ENCODE measurements around the gene CCL22.

Gene CCL22

DNA sequence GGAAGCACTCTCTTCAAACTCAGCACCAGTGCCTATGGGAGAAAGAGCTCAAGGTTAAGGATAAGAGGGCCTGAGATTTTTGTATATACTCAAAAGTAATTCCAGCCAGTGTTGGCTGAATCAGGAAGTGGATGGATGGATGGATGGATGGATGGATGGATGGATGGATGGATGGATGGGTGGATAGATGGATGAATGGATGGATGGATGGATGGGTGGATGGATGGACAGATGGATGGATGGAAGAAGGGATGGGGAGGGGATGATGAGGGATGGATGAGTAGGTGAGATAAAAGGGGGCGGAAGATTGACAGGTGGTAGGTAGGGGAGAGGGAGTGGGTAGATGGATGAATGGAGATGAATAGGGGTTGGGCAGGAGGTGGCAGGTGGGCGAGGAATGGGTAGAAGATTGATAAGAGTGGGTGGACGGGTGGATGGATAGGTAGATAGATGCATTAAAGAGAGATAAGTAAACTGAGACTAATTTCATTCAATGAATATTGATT, 17.8 kb downstream of the CCL22 start:
- DNase-seq (ENCODE audit: low read depth in 2 of 2), result no peak

DNA sequence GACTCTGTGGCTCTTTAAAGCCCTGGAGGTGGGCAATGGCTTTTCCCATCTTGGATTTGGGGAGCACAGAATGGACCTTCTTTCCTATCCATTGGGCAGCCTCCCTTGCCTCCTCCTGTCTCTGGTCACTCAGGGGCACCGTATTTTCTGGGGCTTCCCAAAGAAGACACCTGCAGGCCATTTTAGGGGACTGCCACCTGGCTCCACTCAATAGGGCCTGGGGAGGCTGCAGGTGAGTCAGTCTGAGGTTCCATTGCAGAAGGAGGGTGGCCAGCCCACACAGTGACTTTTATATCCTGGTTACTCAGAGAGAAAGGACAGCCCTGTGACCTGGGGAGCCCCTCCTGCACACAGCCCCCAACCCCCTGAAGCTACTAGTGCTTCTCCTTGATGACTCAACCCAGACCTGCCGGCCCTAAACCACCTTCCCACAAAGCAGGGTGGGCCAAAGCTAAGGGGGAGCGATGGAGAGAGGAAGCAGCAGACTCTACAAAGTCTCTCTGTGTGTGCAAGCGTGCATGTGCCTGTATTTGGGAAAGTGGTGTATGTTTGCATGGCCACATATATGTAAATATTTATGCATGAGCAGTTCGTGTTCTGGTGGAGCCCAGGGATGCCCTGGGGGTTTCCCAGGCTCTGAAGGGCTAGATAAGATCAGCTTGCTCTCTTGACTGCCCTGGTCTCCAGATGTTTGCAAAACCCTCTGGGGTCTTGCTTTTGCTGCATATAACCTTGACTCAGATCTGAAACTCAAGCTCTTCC, 18.7 kb downstream of the CCL22 start:
- DNase-seq (ENCODE audit: low read depth in 2 of 2), result peak in 1 of 2 experiments; percentile 11

DNA sequence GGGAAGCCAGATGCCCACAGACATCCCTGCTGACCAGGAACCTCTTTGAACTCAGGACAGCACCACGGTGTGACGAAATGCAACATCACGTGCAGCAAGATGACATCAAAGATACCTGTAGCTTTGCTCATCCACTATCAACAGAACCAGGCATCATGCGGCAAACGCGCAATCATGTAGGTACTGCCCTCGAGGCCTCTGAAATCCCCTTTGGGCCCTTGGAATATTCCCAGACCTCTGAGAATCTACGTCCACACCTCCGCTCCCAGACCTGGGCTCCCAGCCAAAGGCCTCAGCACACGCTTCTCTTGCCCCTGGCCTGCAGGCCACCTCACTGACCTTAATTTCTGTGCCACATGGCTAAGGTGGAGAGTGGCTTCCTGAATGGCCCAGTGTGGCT, 21.0 kb downstream of the CCL22 start:
- DNase-seq (ENCODE audit: low read depth in 2 of 2), result no peak

DNA sequence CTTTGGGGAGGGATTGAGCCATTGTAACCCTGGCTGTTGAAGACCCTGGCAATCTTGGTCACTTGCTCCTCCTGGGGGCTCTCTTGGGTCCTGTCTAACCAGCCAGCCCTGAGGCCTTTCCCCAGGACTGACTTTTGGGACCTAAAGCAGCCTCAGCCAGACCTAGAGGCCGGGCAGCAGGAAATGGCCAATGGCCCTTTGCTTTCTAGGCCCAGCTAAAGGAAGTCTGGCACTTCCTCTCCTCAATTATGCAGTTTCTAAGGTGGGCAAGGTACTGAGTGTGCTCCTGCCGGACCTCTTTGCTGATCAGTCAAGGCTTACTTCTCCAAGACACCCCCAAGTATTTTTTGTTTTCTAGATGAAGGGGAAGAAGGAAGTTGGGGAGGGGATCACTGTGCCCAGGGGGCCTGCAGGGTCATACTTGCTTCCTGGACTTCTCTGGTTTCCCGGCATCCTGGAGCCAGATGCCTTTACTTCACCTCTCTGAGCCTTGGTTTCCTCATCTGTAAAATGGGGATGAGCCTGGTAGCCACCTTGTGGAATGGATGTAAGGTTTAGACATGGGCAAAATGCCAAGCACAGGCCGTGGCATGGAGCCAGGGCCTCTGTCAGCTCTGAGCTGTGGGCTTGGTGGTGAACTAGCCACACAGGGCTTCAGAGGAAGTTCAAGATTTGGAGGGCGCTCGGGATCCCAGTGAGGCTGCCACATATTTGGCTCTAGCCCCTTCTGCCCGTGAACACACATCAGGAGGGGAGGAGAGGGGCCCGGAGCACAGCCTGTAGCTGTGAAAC, 22.3 kb downstream of the CCL22 start:
- DNase-seq (ENCODE audit: low read depth in 2 of 2), result no peak

DNA sequence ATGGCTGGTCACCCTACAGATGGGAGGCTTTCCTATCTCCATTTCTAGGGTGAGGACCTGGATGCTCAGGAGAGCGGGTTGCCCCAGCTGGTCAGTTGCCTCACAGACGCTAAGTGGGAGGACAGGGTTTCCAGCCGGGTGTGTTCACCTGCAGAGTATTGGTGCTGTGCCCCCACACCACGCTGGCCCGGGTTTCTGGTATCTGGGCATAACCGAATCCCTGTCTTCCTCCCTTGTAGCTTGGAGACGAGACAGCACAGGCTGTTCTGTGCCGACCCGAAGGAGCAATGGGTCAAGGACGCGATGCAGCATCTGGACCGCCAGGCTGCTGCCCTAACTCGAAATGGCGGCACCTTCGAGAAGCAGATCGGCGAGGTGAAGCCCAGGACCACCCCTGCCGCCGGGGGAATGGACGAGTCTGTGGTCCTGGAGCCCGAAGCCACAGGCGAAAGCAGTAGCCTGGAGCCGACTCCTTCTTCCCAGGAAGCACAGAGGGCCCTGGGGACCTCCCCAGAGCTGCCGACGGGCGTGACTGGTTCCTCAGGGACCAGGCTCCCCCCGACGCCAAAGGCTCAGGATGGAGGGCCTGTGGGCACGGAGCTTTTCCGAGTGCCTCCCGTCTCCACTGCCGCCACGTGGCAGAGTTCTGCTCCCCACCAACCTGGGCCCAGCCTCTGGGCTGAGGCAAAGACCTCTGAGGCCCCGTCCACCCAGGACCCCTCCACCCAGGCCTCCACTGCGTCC, 23.4 kb downstream of the CCL22 start:
- DNase-seq (ENCODE audit: low read depth in 2 of 2), result no peak

DNA sequence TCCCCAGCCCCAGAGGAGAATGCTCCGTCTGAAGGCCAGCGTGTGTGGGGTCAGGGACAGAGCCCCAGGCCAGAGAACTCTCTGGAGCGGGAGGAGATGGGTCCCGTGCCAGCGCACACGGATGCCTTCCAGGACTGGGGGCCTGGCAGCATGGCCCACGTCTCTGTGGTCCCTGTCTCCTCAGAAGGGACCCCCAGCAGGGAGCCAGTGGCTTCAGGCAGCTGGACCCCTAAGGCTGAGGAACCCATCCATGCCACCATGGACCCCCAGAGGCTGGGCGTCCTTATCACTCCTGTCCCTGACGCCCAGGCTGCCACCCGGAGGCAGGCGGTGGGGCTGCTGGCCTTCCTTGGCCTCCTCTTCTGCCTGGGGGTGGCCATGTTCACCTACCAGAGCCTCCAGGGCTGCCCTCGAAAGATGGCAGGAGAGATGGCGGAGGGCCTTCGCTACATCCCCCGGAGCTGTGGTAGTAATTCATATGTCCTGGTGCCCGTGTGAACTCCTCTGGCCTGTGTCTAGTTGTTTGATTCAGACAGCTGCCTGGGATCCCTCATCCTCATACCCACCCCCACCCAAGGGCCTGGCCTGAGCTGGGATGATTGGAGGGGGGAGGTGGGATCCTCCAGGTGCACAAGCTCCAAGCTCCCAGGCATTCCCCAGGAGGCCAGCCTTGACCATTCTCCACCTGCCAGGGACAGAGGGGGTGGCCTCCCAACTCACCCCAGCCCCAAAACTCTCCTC, 24.1 kb downstream of the CCL22 start:
- DNase-seq (ENCODE audit: low read depth in 2 of 2), result no peak

DNA sequence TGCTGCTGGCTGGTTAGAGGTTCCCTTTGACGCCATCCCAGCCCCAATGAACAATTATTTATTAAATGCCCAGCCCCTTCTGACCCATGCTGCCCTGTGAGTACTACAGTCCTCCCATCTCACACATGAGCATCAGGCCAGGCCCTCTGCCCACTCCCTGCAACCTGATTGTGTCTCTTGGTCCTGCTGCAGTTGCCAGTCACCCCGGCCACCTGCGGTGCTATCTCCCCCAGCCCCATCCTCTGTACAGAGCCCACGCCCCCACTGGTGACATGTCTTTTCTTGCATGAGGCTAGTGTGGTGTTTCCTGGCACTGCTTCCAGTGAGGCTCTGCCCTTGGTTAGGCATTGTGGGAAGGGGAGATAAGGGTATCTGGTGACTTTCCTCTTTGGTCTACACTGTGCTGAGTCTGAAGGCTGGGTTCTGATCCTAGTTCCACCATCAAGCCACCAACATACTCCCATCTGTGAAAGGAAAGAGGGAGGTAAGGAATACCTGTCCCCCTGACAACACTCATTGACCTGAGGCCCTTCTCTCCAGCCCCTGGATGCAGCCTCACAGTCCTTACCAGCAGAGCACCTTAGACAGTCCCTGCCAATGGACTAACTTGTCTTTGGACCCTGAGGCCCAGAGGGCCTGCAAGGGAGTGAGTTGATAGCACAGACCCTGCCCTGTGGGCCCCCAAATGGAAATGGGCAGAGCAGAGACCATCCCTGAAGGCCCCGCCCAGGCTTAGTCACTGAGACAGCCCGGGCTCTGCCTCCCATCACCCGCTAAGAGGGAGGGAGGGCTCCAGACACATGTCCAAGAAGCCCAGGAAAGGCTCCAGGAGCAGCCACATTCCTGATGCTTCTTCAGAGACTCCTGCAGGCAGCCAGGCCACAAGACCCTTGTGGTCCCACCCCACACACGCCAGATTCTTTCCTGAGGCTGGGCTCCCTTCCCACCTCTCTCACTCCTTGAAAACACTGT, 25.0 kb downstream of the CCL22 start:
- no peak for DNase-seq (ENCODE audit: low read depth in 2 of 2)

DNA sequence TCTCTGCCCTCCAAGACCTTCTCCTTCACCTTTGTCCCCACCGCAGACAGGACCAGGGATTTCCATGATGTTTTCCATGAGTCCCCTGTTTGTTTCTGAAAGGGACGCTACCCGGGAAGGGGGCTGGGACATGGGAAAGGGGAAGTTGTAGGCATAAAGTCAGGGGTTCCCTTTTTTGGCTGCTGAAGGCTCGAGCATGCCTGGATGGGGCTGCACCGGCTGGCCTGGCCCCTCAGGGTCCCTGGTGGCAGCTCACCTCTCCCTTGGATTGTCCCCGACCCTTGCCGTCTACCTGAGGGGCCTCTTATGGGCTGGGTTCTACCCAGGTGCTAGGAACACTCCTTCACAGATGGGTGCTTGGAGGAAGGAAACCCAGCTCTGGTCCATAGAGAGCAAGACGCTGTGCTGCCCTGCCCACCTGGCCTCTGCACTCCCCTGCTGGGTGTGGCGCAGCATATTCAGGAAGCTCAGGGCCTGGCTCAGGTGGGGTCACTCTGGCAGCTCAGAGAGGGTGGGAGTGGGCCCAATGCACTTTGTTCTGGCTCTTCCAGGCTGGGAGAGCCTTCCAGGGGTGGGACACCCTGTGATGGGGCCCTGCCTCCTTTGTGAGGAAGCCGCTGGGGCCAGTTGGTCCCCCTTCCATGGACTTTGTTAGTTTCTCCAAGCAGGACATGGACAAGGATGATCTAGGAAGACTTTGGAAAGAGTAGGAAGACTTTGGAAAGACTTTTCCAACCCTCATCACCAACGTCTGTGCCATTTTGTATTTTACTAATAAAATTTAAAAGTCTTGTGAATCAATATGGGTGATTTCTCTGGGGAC, 25.9 kb downstream of the CCL22 start:
- DNase-seq (ENCODE audit: low read depth in 2 of 2), result no peak

DNA sequence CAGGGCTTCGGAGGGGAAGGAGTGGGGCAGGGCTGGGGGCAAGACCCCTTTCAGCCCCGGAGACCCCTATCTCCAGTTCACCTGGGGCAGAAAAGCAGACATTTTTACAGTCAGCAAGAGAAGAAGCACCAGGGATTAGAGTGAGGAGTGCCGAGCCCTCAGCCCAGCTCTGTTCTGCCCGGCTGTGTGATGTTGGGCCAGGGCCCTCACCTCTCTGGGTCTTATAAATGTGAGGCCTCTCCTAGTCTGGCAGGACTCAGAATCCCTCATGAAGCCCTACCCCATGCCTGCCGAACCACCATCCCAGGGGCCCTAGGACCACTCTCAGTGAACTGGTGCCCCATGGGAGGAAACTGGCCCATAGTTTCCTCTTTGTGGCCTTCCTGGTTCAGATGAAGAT, 26.5 kb downstream of the CCL22 start:
- DNase-seq (ENCODE audit: low read depth in 2 of 2), result no peak

DNA sequence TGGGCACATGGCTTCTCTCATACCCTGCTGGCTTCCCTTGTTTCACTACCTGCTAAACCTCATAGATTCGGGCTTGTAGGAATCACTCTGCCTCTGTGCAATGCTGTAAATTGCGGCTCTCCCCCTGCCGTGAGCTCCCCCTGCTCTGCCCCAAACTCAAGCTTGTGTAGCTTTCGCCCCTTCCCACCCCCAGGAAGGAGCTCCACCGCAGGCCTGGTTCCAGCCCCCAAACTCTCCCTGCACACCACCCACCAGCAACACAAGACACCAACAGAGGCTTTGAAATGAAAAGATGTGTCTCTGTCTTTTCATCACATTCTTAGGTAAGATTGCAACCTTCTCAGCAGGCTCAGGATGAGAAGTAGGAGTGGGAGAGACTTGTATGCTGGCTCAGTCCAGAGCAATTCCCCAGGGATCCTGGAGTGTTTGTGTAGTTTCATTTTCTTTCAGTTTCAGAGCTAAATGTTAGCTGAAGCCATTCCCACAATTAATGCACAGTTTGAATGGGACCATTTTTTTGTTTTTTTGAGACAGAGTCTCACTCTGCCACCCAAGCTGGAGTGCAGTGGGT, 27.9 kb downstream of the CCL22 start:
- DNase-seq (ENCODE audit: low read depth in 2 of 2), result no peak

DNA sequence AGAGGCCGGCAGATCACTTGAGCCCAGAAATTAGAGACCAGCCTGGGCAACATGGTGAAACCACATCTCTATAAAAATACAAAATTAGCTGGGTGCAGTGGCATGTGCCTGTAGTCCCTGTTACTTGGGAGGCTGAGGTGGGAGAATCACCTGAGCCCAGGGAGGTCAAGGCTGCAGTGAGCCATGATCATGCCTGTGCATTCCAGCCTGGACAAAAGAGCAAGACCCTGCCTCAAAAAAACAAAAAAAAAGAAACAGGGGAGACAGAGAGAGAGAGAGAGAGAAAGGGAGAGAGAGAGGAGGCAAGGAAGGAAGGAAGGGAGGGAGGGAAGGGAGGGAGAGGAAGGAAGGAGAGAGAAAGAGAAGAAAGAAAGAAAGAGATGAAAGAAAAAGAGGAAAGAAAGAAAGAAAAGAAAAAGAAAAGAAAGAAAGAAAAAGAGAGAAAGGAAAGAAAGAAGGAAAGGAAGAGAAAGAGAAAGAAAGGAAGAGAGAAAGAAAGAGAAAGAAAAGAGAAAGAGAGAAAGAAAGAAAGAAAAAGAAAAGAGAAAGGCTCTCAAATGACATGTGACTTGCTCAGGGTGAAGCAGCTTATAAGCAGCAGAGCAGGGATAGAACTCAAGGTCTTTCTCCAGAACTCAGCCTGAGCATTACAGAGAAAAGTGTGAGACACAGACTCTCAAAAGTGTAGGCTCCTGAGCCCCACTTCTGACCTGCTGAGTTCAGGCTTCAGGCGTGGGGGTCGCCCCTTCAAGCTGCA, 29.2 kb downstream of the CCL22 start:
- DNase-seq (ENCODE audit: low read depth in 2 of 2), result no peak

DNA sequence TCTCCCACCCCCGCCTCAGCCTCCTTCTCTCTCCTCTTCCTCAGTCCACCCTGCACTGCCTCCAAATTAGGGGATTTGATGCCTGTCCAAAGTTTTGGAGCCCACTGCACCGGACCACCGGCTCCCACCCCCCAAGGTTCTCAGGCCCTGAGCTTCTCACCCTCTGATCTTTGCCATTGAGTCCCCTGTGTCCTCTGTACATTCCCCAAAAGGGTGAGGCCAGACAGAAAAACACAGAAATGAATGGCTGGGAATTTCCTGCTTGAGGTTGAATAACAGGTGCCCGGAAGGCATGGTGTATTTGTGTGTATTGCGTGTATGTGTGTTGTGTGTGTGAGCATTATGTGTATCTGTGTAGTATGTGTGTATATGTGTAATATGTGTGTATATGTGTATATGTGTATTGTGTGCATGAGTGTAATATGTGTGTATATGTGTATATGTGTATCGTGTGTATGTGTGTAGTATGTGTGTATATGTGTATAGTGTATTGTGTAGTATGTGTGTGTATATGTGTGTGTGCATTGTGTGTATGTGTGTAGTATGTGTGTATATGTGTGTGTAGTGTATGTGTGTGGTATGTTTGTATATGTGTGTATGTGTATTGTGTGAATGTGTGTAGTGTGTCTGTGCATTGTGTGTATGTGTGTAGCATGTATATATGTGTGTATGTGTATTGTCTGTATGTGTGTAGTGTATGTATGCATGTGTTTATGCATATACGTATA, 29.9 kb downstream of the CCL22 start:
- no peak for DNase-seq (ENCODE audit: low read depth in 2 of 2)

DNA sequence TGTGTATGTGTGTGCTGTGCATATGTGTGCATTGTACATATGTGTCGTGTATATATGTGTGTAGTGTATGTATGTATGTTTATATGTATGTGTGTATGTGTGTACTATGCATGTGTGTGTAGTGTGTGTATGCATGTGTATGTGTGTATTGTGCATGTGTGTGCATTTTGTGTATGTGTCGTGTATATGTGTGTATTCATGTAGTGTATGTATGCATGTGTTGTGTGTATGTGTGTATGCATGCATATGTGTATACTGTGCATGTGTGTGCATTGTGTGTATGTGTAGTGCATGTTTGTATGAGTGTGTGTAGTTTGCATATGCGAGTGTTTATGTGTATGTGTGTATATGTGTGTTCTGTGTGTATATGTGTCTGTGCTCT, 30.5 kb downstream of the CCL22 start:
- no peak for DNase-seq (ENCODE audit: low read depth in 2 of 2)

DNA sequence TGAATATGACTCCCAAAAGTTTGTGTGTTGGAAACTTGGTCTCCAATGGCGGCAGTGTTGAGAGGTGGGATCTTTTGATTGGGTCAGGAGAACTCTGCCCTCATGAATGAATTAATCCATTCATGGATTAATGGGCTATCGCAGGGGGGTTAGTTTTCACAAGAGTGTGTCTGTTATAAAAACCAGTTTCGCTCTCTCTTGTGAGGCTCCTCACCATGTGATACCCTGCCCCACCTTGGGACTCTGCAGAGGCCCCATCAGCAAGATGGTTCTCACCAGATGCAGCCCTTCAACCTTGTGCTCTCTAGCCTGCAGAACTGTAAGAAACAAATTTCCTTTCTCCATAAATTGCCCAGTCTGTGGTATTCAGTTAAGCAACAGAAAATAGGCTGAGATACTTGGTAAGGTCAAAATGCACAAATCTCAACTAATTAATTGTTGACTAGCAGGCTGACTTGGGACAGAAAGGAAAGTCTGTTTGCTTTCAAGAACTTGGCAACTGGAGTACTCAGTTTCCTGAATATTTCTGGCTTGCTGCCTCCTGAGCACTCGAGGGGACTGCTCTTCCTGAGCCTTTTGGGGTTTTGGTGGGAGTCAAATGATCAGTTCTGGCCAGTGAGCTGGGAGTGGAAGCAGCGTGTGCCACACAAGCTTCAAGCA, 32.2 kb downstream of the CCL22 start:
- no peak for DNase-seq (ENCODE audit: low read depth in 2 of 2)

DNA sequence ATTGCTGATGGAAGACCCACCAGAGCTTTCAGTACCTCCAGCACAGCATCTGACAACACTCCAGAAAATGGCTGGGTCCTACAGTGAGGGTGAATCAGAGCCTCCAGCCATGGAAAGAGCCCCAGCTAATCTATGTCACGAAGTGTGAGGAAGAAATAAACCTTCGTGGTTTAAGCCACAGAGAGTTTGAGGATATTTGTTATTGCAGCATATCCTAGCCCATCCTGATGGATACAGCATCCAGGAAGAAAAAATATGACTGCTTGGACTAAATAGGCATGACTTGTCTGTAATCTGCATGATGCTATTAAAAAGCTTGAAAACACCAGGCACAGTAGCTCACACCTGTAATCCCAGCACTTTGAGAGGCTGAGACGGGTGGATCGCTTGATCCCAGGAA, 32.7 kb downstream of the CCL22 start:
- DNase-seq (ENCODE audit: low read depth in 2 of 2), result no peak

DNA sequence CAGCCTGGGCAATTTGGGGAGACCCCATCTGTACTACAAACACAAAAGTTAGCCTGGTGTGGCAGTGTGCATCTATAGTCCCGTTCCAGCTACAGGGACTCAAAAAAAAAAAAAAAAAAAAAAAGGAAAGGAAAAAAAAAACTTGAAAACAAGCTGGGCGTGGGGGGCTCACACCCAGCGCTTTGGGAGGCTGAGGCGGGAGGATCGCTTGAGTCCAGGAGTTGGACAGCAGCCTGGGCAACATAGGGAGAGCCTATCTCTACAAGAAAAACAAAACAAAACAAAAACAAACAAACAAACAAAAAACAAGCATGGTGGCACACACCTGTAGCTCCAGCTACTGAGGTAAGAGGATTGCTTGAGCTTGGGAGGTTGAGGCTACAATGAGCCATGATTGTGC, 33.1 kb downstream of the CCL22 start:
- DNase-seq (ENCODE audit: low read depth in 2 of 2), result no peak

DNA sequence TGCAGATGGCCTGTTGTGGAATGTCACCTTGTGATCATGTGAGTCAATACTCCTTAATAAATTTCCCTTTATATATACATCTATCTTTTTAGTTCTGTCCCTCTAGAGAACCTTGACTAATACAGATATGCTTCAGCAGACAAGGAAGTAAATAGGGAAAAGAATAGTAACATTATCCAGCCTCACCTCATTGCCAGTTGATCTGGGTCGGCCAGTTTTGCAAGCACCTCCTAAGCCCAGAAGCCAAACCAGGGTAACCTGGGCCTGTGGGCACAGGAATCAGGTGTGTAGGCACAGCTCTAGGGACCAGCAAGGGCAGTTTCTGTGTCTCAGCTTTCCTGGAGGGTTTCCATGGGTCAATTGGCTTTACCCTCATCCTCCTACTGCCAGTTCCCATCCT, 34.1 kb downstream of the CCL22 start:
- no peak for DNase-seq (ENCODE audit: low read depth in 2 of 2)

Measured in stimulated activated CD4-positive, alpha-beta T cell treated with anti-CD3 and anti-CD28 coated beads, Interleukin-12 subunit alpha, Interleukin-12 subunit beta, amount 100 ng/mL, for 24 hours (primary cell).